Measurements from ENCODE around the gene SFXN5.

Gene SFXN5

DNA sequence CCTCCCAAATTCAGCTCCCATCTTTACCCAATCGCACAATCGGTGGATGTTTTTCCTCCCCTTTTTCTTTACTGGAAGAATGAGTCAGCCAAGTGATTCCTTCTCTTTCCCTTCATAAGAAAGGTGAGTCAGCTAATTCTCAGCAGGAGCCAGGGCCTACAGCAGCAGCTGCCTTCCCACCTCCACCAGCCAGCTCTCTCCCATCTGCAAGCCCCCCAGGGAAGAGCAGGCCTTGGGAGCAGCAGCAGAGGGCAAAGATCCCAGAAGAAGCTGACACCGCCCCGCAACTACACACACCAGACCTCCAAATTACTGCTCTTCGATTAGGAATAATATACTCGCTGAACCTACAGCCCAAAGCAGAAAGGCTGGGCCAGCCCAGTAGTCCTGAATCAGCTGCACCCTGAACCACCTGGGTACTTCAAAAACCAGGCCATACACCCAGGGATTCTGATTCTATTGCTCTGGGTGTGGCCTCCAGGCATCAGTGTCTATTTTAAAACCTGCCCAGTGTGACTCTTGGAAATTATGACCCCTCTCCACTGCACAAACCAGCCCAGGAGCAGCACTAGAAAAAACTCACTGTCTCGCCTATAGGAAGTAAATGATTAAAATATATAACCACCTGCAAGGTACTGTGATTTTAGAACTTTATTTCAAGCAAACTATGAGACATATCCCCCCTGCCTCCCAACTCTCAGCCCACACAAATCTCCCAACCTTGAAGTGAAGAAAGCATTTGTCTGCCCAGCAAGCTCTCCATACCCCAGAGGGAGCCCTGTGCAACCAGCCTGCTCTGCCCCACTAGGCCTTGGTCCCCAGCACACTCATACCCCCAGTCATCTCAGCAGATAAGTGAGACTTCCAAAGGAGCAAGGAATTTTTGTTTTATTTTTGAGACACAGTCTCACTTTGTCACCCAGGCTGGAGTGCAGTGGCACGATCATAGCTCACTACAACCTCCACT lies 7.3 kb downstream of the SFXN5 start:
- Mint-ChIP-seq H3K4me3 (no peak overlapping the region), H3K4me1 (ENCODE audit: low read depth) (peaks cover 13% of the 10 kb centered on the region), H3K27ac (peak overlapping the region; percentile 43)

GRCh38 chr2:73063472-73063871 lies 8.0 kb downstream of the SFXN5 start:
- no peak overlapping the region for H3K4me3 Mint-ChIP-seq
- peaks cover 9% of the 10 kb centered on the region for H3K4me1 Mint-ChIP-seq (ENCODE audit: low read depth)
- no peaks in the 10 kb centered on the region for H3K36me3 Mint-ChIP-seq (ENCODE audit: low read depth)
- H3K9me3 Mint-ChIP-seq, result no peaks in the 10 kb centered on the region
- no peak overlapping the region for H3K27ac Mint-ChIP-seq
- no peaks in the 10 kb centered on the region for H3K27me3 Mint-ChIP-seq (ENCODE audit: low read depth)
- no peak for DNase-seq (ENCODE audit: low spot score)

More for the DNA sequence above, 7.3 kb downstream of the SFXN5 start:
- no peaks in the 10 kb centered on the region for H3K9me3 Mint-ChIP-seq
- no peaks in the 10 kb centered on the region for H3K36me3 Mint-ChIP-seq (ENCODE audit: low read depth)
- DNase-seq (ENCODE audit: low spot score), result no peak
- H3K27me3 Mint-ChIP-seq (ENCODE audit: low read depth), result peaks cover 2% of the 10 kb centered on the region

DNA sequence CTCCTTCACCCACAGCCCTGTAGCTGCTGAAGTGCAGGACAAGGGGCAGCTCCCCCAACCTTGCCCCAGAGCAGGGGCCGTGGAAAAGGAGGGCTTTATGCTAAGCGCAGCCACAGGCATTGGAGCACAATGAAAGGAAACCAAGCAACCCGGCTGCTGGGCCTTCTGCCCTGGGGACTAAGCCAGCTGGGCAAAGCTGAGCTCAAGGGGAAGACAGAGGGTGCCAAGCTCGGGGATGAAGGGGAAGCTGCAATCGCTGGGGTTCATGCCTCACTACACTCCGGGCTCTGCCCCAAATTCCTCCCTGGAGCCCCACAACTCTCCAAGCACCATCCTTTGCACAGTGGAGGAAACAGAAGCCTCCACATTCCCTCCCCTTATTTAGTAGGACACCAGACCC lies 12.4 kb downstream of the SFXN5 start:
- no peaks in the 10 kb centered on the region for H3K27me3 Mint-ChIP-seq (ENCODE audit: low read depth)
- no peak overlapping the region for H3K27ac Mint-ChIP-seq
- no peak for DNase-seq (ENCODE audit: low spot score)
- peaks cover 5% of the 10 kb centered on the region for H3K9me3 Mint-ChIP-seq
- H3K4me3 Mint-ChIP-seq, result no peak overlapping the region
- peaks cover 4% of the 10 kb centered on the region for H3K4me1 Mint-ChIP-seq (ENCODE audit: low read depth)
- peaks cover 14% of the 10 kb centered on the region for H3K36me3 Mint-ChIP-seq (ENCODE audit: low read depth)

DNA sequence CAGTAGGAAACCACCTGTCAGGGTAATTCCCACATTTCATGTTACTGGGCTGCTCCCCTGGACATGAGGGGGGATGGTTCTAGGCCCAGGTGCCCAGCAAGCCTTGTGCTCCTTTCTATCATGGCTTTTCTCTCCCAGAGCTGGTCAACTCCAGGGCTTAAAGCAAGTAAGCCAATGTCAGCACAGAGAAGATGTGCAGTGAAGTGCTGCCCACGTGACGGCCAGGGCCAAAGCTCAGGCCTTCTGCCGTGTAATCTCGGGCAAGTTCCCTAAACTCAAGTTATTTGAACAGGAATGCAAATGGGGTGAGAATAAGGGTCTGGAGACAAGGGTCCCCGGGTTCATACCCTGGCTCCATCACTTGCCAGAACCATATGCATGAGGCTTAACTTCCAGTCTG lies 16.5 kb downstream of the SFXN5 start:
- DNase-seq (ENCODE audit: low spot score), result no peak
- Mint-ChIP-seq H3K4me3 (no peak overlapping the region), H3K27me3 (ENCODE audit: low read depth) (no peaks in the 10 kb centered on the region), H3K4me1 (ENCODE audit: low read depth) (no peaks in the 10 kb centered on the region), H3K27ac (no peak overlapping the region), H3K9me3 (peaks cover 5% of the 10 kb centered on the region), H3K36me3 (ENCODE audit: low read depth) (peaks cover 14% of the 10 kb centered on the region)

DNA sequence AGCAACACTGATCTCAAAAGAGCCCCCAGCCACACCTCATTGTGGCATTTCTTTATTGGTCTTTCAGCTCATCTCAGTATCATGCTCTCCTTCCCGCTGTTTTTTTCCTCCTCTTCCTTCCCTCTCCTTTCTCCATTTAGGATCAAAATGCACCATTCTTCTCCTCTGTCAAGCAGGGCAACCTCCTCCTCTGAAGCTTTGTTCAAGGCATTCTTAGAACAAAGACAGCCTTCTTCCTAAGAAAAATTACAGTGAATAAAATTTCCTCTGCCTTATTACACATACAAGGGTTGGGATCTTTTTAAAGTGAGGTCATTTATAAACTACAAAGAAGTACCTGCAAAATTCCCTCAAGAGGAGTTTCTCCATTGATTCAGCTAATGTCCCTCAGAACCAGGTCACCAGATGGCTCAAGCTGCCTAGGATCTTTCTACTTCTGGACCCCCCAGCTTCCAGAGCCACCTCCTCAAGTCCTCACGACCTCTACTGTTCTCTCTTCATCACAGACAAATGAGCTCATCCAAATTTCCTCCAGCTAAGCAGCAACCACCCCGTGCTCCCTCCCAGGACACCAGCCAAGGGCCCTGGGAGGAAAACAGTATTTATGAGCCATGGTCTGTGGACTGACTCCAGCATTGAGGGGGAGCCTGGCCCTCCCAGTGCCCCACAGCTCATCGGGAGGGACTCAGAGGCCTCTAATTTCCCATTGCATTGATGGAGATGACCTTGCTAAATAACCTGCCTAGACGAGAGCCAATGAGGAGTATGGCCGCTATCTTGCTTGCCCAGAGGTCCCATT lies 18.0 kb downstream of the SFXN5 start:
- H3K27ac Mint-ChIP-seq, result no peak overlapping the region
- no peak for DNase-seq (ENCODE audit: low spot score)
- peaks cover 14% of the 10 kb centered on the region for H3K36me3 Mint-ChIP-seq (ENCODE audit: low read depth)
- H3K4me3 Mint-ChIP-seq, result no peak overlapping the region
- H3K9me3 Mint-ChIP-seq, result peaks cover 5% of the 10 kb centered on the region
- H3K27me3 Mint-ChIP-seq (ENCODE audit: low read depth), result no peaks in the 10 kb centered on the region
- no peaks in the 10 kb centered on the region for H3K4me1 Mint-ChIP-seq (ENCODE audit: low read depth)

GRCh38 chr2:73050121-73050545 lies 21.4 kb downstream of the SFXN5 start:
- Mint-ChIP-seq H3K27me3 (ENCODE audit: low read depth) (no peaks in the 10 kb centered on the region), H3K4me1 (ENCODE audit: low read depth) (no peaks in the 10 kb centered on the region), H3K36me3 (ENCODE audit: low read depth) (no peaks in the 10 kb centered on the region), H3K4me3 (no peak overlapping the region), H3K9me3 (no peaks in the 10 kb centered on the region), H3K27ac (no peak overlapping the region)
- DNase-seq (ENCODE audit: low spot score), result no peak

- Mint-ChIP-seq H3K27me3 (ENCODE audit: low read depth) (no peaks in the 10 kb centered on the region), H3K4me1 (ENCODE audit: low read depth) (no peaks in the 10 kb centered on the region), H3K27ac (no peak overlapping the region), H3K9me3 (no peaks in the 10 kb centered on the region), H3K36me3 (ENCODE audit: low read depth) (no peaks in the 10 kb centered on the region), H3K4me3 (no peak overlapping the region)
- no peak for DNase-seq (ENCODE audit: low spot score)
Measured at GRCh38 chr2:73043929-73044832, 27.3 kb downstream of the SFXN5 start.

- Mint-ChIP-seq H3K4me1 (ENCODE audit: low read depth) (no peaks in the 10 kb centered on the region), H3K27ac (no peak overlapping the region), H3K36me3 (ENCODE audit: low read depth) (no peaks in the 10 kb centered on the region), H3K27me3 (ENCODE audit: low read depth) (no peaks in the 10 kb centered on the region), H3K9me3 (no peaks in the 10 kb centered on the region), H3K4me3 (no peak overlapping the region)
- DNase-seq (ENCODE audit: low spot score), result no peak
Measured at GRCh38 chr2:73043276-73043675, 28.2 kb downstream of the SFXN5 start.

DNA sequence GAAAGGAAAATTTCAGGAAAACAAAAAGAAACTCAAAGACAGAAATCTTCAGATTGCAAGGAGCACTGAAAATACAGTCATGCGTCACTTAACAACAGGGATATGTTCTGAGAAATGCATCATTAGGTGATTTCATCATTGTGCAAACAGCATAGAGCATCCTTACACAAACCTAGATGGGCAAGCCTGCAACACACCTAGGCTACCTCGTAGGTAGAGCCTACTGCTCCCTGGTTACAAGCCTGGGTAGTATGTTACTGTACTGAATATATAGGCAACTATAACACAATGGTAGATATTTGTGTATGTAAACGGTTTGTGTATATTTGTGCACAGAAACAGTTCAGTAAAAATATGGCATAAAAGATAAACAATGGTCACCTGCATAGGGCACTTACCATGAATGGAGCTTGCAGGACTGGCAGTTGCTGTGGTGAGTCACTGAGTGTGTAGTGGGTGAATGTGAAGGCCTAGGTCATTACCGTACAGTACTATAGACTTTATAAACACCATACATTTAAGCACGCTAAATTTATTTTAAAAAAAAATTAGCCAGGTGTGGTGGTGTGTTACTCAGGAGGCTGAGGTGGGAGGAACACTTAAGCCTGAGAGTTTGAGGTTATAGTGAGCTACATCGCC lies 33.4 kb downstream of the SFXN5 start:
- Mint-ChIP-seq H3K27ac (no peak overlapping the region), H3K36me3 (ENCODE audit: low read depth) (no peaks in the 10 kb centered on the region), H3K9me3 (no peaks in the 10 kb centered on the region), H3K27me3 (ENCODE audit: low read depth) (no peaks in the 10 kb centered on the region), H3K4me3 (no peak overlapping the region), H3K4me1 (ENCODE audit: low read depth) (no peaks in the 10 kb centered on the region)
- DNase-seq (ENCODE audit: low spot score), result no peak

DNA sequence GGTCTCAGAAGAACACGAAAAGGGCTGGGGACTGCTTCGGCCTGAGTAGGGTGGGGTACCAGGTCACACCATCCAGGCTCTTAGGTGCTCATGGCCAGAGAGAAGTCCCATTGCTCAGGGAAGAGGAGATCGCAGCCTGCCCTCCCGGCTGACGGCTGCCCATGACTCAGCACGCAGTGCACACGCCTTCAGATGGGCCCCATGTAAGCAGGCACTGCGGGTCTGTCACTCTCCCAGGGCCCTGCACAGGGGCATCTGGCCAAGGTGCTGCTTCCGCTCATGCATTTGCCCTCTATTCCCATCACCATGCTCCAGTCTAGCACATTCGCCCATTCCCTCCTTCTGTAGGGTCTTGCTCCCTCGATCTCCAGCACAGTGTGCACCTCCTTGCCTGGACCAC lies 34.7 kb downstream of the SFXN5 start:
- H3K4me1 Mint-ChIP-seq (ENCODE audit: low read depth), result no peaks in the 10 kb centered on the region
- H3K27ac Mint-ChIP-seq, result no peak overlapping the region
- H3K27me3 Mint-ChIP-seq (ENCODE audit: low read depth), result no peaks in the 10 kb centered on the region

DNA sequence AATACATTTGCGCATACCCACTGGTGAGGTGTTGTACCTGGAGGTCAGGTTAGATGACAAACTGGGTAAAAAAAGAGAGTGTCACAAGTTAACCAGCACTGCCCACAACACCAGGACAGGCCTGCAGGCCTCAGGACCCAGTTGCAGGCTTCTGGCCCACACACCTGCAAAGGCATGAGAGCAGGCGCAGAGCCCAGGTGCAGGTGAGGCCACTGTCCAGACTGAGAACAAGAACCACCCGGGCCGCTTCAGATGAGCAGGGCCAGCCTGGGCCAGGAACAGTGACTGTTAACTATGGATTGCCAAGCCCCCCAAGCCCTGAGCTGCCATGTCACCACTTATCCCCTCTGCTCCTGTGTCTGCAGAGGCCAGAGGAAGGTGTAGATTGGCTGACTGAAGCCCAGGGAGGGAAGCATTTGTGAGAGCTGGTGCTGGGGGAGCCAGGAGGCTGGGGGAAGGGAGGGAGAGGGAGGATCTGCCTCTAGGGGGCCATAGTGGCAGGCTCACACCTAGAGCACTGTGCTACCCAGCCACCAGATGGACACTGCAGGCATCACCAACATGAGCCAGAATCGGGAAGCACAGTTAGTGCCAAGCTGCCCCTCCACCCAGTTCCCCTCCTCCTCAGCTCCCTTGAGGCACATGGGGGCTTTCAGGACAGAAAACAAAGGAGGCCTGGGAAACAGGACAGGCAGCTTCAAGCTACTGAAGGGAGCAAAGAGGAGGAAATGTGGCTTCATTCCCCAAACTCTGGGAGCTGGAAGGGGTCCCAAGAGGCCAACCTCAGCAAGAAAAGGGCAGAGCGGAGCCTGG lies 35.4 kb downstream of the SFXN5 start:
- H3K4me1 Mint-ChIP-seq (ENCODE audit: low read depth), result peaks cover 2% of the 10 kb centered on the region
- H3K27ac Mint-ChIP-seq, result no peak overlapping the region
- no peaks in the 10 kb centered on the region for H3K36me3 Mint-ChIP-seq (ENCODE audit: low read depth)

More for the DNA sequence above, 34.7 kb downstream of the SFXN5 start:
- DNase-seq (ENCODE audit: low spot score), result no peak
- H3K9me3 Mint-ChIP-seq, result no peaks in the 10 kb centered on the region
- no peak overlapping the region for H3K4me3 Mint-ChIP-seq
- no peaks in the 10 kb centered on the region for H3K36me3 Mint-ChIP-seq (ENCODE audit: low read depth)

DNA sequence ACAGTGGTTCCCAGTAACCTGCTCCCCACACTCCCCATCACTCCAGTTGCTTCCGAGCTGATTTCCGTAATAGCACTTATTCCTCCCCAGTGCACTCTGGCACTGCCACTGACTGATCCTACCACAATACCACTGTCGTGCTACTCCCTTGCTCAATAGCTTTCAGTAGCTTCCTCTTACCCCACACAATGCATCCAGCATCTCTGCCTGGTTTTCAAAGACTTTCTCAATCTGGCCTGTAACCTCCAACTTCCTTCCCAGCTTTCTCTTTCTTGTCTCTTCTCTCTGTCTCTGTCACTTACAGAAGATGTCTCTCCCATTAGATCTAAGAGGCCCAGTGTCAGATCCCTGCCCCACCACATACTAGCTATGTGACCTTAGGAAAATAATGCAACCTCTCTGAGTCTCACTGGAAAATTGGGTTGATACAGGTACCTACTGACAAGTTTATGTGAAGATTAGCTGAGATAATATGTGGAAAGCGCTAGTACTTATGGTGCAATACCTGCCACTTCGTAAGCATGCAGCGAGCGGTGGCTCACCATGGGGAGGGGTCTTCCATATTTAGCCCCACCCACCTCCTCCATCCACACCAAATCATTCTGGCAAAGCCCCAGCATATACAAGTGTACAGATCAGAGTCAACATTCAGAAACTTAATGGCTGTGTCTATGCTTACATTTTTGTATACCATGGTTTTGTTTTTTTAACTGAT lies 36.7 kb downstream of the SFXN5 start:
- Mint-ChIP-seq H3K9me3 (no peaks in the 10 kb centered on the region), H3K27me3 (ENCODE audit: low read depth) (no peaks in the 10 kb centered on the region), H3K36me3 (ENCODE audit: low read depth) (no peaks in the 10 kb centered on the region), H3K4me3 (no peak overlapping the region), H3K4me1 (ENCODE audit: low read depth) (peaks cover 2% of the 10 kb centered on the region), H3K27ac (no peak overlapping the region)
- no peak for DNase-seq (ENCODE audit: low spot score)

More for the DNA sequence above, 35.4 kb downstream of the SFXN5 start:
- Mint-ChIP-seq H3K4me3 (no peak overlapping the region), H3K27me3 (ENCODE audit: low read depth) (no peaks in the 10 kb centered on the region), H3K9me3 (no peaks in the 10 kb centered on the region)
- DNase-seq (ENCODE audit: low spot score), result no peak
